GM18861 (cell line): ENCODE results near the gene CBLC.

ENCODE experiments used
- ATAC-seq: cut with Tn5 transposase; IDR thresholded peaks from one replicate; pipeline ENCODE4 v1.9.1; 2021; ENCODE audit not compliant: unreplicated experiment

Gene CBLC

GRCh38 chr19:44777715-44778347, at the start of gene CBLC:
CBLC (plus strand) TSS chr19:44777890; CDS start chr19:44777932, 42 bp downstream.
- ATAC-seq = no peak

GRCh38 chr19:44728178-44728577, 49.5 kb upstream of the CBLC start:
- ATAC-seq = no peak

- no peak for ATAC-seq
Measured at GRCh38 chr19:44729516-44730033, 48.1 kb upstream of the CBLC start.

- ATAC-seq = no peak
Measured at GRCh38 chr19:44731081-44731480, 46.6 kb upstream of the CBLC start.

GRCh38 chr19:44731622-44732021, 46.1 kb upstream of the CBLC start:
- ATAC-seq = no peak

GRCh38 chr19:44732235-44733014, 45.3 kb upstream of the CBLC start:
- ATAC-seq = no peak

GRCh38 chr19:44734357-44734756, 43.3 kb upstream of the CBLC start:
- no peak for ATAC-seq

- ATAC-seq = no peak
Measured at GRCh38 chr19:44735011-44735410, 42.7 kb upstream of the CBLC start.

- no peak for ATAC-seq
Measured at GRCh38 chr19:44737238-44738071, 40.2 kb upstream of the CBLC start.

- ATAC-seq = no peak
Measured at GRCh38 chr19:44738136-44738535, 39.6 kb upstream of the CBLC start.

GRCh38 chr19:44738603-44739558, 38.8 kb upstream of the CBLC start:
- no peak for ATAC-seq

- ATAC-seq = no peak
Measured at GRCh38 chr19:44740351-44740824, 37.3 kb upstream of the CBLC start.

- no peak for ATAC-seq
Measured at GRCh38 chr19:44741258-44741731, 36.4 kb upstream of the CBLC start.

- ATAC-seq = no peak
Measured at GRCh38 chr19:44741841-44742329, 35.8 kb upstream of the CBLC start.

- no peak for ATAC-seq
Measured at GRCh38 chr19:44742330-44743061, 35.2 kb upstream of the CBLC start.

GRCh38 chr19:44744871-44745332, 32.8 kb upstream of the CBLC start:
- no peak for ATAC-seq

GRCh38 chr19:44745341-44745831, 32.3 kb upstream of the CBLC start:
- ATAC-seq = no peak

GRCh38 chr19:44745887-44746600, 31.6 kb upstream of the CBLC start:
- no peak for ATAC-seq
